ENCODE data around the gene KCNH2. TPM values are rescaled to one million over a fixed set of nuclear protein-coding genes. Genes with fewer than 3 reads are reported as not detected.

KCNH2 gene
- total and polyA plus RNA-seq, 12 donors, result 50.2 to 126 (median 78.4) TPM

- 54 to 61% methylated on average over 6 of the region's 6 CpGs for WGBS, 2 donors
- Histone ChIP-seq H3K9me3 (no peaks in the 10 kb centered on the region), H3K36me3 (no peaks in the 10 kb centered on the region), H3K4me1 (peaks cover 25 to 98% (median 72%) of the 10 kb centered on the region in 9 donors), H3K27ac (peak overlapping the region in 7 of 10 donors; percentile 27 to 93 (median 86)), H3K4me3 (no peak overlapping the region), H3K27me3 (peaks cover 0 to 30% (median 5%) of the 10 kb centered on the region in 7 donors)
- TF ChIP-seq CTCF (IDR thresholded peaks at IDR 0.05), result no peak
- intact Hi-C loops (cut with DNase I), result loop anchor here in 2 of 10 donors (5.0 to 10.0 kb wide), 3 partner anchors 47 to 147 kb away; no protein-coding TSS in a partner anchor
- ATAC-seq (no peak), DNase-seq (no peak)
These were observed 10.8 kb downstream of the KCNH2 start for GRCh38 chr7:150967349-150967748.

GRCh38 chr7:150966002-150966401 is 12.1 kb downstream of the KCNH2 start:
- peak; percentile 33 to 57 for DNase-seq
- intact Hi-C loops (cut with DNase I), result loop anchor here in 2 of 10 donors (5.0 to 10.0 kb wide), 3 partner anchors 49 to 149 kb away; no protein-coding TSS in a partner anchor
- peak in 7 of 8 donors; percentile 13 to 58 (median 49) for ATAC-seq
- H3K4me3 ChIP-seq, result peak overlapping the region in 1 of 10 donors; percentile 2
- H3K27me3 ChIP-seq, result peaks cover 0 to 33% (median 6%) of the 10 kb centered on the region in 7 donors
- no peaks in the 10 kb centered on the region for H3K9me3 ChIP-seq
- WGBS, 2 donors, result 85 to 97% methylated on average over 1 of the region's 1 CpG
- peak; percentile 8 to 59 (median 37) for TF ChIP-seq CTCF (IDR thresholded peaks at IDR 0.05)
- H3K27ac ChIP-seq, result peak overlapping the region; percentile 64 to 93 (median 88)
- H3K36me3 ChIP-seq, result no peaks in the 10 kb centered on the region
- H3K4me1 ChIP-seq, result peaks cover 21 to 99% (median 64%) of the 10 kb centered on the region in 9 donors

GRCh38 chr7:150965273-150965830 is 12.8 kb downstream of the KCNH2 start:
- H3K4me3 ChIP-seq, result peak overlapping the region in 1 of 10 donors; percentile 2
- peaks cover 0 to 37% (median 11%) of the 10 kb centered on the region in 7 donors for H3K27me3 ChIP-seq
- H3K9me3 ChIP-seq, result no peaks in the 10 kb centered on the region
- peaks cover 14 to 99% (median 63%) of the 10 kb centered on the region in 9 donors for H3K4me1 ChIP-seq
- TF ChIP-seq CTCF (IDR thresholded peaks at IDR 0.05), result no peak
- peak overlapping the region; percentile 64 to 93 (median 88) for H3K27ac ChIP-seq
- DNase-seq (no peak), ATAC-seq (peak; percentile 3 to 47 (median 28))
- no peaks in the 10 kb centered on the region for H3K36me3 ChIP-seq
- WGBS, 2 donors, result 43 to 48% methylated on average over 16 of the region's 16 CpGs
- intact Hi-C loops (cut with DNase I), result loop anchor here in 3 of 10 donors (2.0 to 10.0 kb wide), 4 partner anchors 21 to 149 kb away; no protein-coding TSS in a partner anchor

- ATAC-seq (peak; percentile 77 to 89 (median 80)), DNase-seq (peak; percentile 88)
- H3K36me3 ChIP-seq, result no peaks in the 10 kb centered on the region
- H3K9me3 ChIP-seq, result no peaks in the 10 kb centered on the region
- TF ChIP-seq CTCF (IDR thresholded peaks at IDR 0.05), result peak in 5 of 9 donors; percentile 13 to 32 (median 18)
- intact Hi-C loops (cut with DNase I), result loop anchor here in 5 of 10 donors (2.0 to 10.0 kb wide), 6 partner anchors 22 to 150 kb away; no protein-coding TSS in a partner anchor
- H3K4me3 ChIP-seq, result no peak overlapping the region
- WGBS, 2 donors, result 16 to 30% methylated on average over 16 of the region's 16 CpGs
- H3K27ac ChIP-seq, result peak overlapping the region; percentile 64 to 93 (median 88)
- H3K27me3 ChIP-seq, result peaks cover 0 to 44% (median 13%) of the 10 kb centered on the region in 7 donors
- H3K4me1 ChIP-seq, result peaks cover 11 to 99% (median 58%) of the 10 kb centered on the region in 9 donors
These were observed 13.5 kb downstream of the KCNH2 start for GRCh38 chr7:150964593-150965111.
